SJSA1 (cell line): ENCODE measurements around the gene CLNK. TPM values are rescaled to one million over a fixed set of nuclear protein-coding genes. Genes with fewer than 3 reads are reported as not detected.

Source experiments
- DNase-seq, 2 experiments: peaks; one replicate each; pipeline ENCODE4 v3.0.0-alpha.2; 2015 to 2020; ENCODE audit warnings: low spot score in 2 of 2, low read depth in 1 of 2
- H3K27ac ChIP-seq: fragments of 250-450 bp; sonication (Bioruptor Pico); 2 replicates; pipeline ENCODE4 v1.5.1; 2020; ENCODE audit warnings: mild to moderate bottlenecking, moderate library complexity
- H3K27me3 ChIP-seq: fragments of 250-450 bp; sonication (Bioruptor Pico); replicated peaks from 2 replicates; pipeline ENCODE4 v1.5.1; 2020; ENCODE audit warnings: mild to moderate bottlenecking, moderate library complexity
- H3K36me3 ChIP-seq: fragments of 250-450 bp; sonication (Bioruptor Pico); 2 replicates; pipeline ENCODE4 v1.5.1; 2020; ENCODE audit warnings: mild to moderate bottlenecking
- H3K4me1 ChIP-seq: fragments of 250-450 bp; sonication (Bioruptor Pico); replicated peaks from 2 replicates; pipeline ENCODE4 v1.6.1; 2021; ENCODE audit warnings: mild to moderate bottlenecking
- H3K4me3 ChIP-seq: fragments of 250-450 bp; sonication (Bioruptor Pico); 2 replicates; pipeline ENCODE4 v1.5.1; 2020; ENCODE audit warnings: mild to moderate bottlenecking
- H3K9me3 ChIP-seq: fragments of 250-450 bp; sonication (Bioruptor Pico); replicated peaks from 2 replicates; pipeline ENCODE4 v1.5.1; 2020; ENCODE audit warnings: mild to moderate bottlenecking
- total RNA-seq: library from RNA; depleted of rRNA; stranded (reverse); fragments of >200 nt; shearing (Covaris generic); gene quantifications from 2 replicates; pipeline ENCODE4 v1.2.3, GENCODE V29; 2014

The CLNK gene
- total RNA-seq, 1 experiment from 2014 or later = not detected

DNA sequence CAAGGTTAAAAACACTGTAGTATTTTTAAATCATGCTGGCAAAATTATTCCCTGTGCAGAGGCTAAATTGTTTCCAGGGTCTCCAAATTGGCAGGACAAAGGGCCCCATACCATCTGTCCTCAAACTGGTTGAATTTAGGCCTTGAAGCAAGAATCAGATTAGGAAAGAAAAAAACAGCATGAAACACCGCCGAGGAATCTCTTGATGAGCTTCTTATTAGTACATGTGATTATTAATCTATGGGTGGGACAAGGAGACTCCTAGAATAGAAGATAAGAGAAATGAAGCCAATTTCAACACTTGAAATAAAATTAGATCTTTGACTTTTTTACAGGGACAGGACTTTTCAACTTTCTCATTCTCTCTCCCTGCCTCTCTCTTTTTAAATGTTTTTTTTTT is 7.1 kb upstream of the CLNK start:
- Histone ChIP-seq H3K27ac (no peak overlapping the region), H3K4me3 (no peak overlapping the region), H3K9me3 (no peaks in the 10 kb centered on the region), H3K27me3 (no peaks in the 10 kb centered on the region), H3K36me3 (no peaks in the 10 kb centered on the region), H3K4me1 (no peaks in the 10 kb centered on the region)
- no peak for DNase-seq

GRCh38 chr4:10690185-10690907 is 5.8 kb upstream of the CLNK start:
- Histone ChIP-seq H3K27me3 (no peaks in the 10 kb centered on the region), H3K4me1 (no peaks in the 10 kb centered on the region), H3K4me3 (no peak overlapping the region), H3K9me3 (no peaks in the 10 kb centered on the region), H3K27ac (no peak overlapping the region), H3K36me3 (no peaks in the 10 kb centered on the region)
- DNase-seq = no peak

GRCh38 chr4:10688846-10689245 is 4.3 kb upstream of the CLNK start:
- H3K4me1 ChIP-seq = no peaks in the 10 kb centered on the region
- no peaks in the 10 kb centered on the region for H3K27me3 ChIP-seq
- no peaks in the 10 kb centered on the region for H3K9me3 ChIP-seq
- DNase-seq = no peak
- H3K27ac ChIP-seq = no peak overlapping the region
- no peak overlapping the region for H3K4me3 ChIP-seq
- no peaks in the 10 kb centered on the region for H3K36me3 ChIP-seq

DNA sequence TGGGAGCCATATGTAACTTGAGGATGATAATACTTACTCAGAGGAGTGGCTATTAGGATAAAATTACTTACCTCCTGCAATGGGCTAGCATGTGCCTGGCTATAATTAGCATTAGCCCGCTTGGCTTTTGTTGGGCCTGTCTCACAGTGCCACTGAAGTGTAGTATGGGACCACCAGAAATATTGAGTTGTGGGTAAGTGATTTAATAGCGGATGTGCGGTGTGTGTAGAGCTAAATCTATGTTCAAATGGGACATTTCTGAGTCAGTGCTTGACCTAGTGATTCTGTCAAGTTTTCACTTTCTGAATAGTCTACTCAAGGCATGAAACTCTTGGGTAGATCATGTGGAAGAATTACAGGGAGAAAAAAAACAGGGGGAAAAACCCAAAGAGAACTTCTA is 3.5 kb upstream of the CLNK start:
- no peaks in the 10 kb centered on the region for H3K4me1 ChIP-seq
- H3K4me3 ChIP-seq = no peak overlapping the region
- no peaks in the 10 kb centered on the region for H3K9me3 ChIP-seq
- no peak for DNase-seq
- no peaks in the 10 kb centered on the region for H3K36me3 ChIP-seq
- no peaks in the 10 kb centered on the region for H3K27me3 ChIP-seq
- H3K27ac ChIP-seq = no peak overlapping the region

GRCh38 chr4:10687526-10687925 is 3.0 kb upstream of the CLNK start:
- Histone ChIP-seq H3K4me1 (no peaks in the 10 kb centered on the region), H3K36me3 (no peaks in the 10 kb centered on the region), H3K27ac (no peak overlapping the region), H3K27me3 (no peaks in the 10 kb centered on the region), H3K9me3 (no peaks in the 10 kb centered on the region), H3K4me3 (no peak overlapping the region)
- DNase-seq = no peak

DNA sequence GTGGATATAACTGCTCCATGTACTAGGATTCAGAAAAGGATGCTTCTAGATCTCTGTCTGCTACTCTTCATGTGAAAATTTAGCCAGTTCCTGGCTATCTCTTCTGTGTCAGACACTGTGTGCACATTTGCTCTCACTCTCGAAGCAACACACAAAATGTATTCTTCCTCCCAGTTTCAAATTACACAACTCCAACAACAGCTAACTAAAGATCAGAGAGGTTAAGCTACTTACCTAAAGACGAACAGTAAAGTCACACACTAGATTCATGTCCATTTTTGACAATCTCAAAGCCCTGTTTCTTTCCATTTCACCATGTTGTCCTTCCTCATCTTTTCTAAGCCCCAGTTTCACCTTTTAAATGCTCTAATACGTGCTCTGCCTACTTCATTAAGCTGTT is 2.2 kb downstream of the CLNK start:
- H3K4me3 ChIP-seq = no peak overlapping the region
- H3K4me1 ChIP-seq = no peaks in the 10 kb centered on the region
- no peaks in the 10 kb centered on the region for H3K36me3 ChIP-seq
- H3K27ac ChIP-seq = no peak overlapping the region
- H3K27me3 ChIP-seq = no peaks in the 10 kb centered on the region
- no peak for DNase-seq
- H3K9me3 ChIP-seq = no peaks in the 10 kb centered on the region

GRCh38 chr4:10677796-10678497 is 6.6 kb downstream of the CLNK start:
- Histone ChIP-seq H3K4me3 (no peak overlapping the region), H3K27ac (no peak overlapping the region), H3K4me1 (no peaks in the 10 kb centered on the region), H3K9me3 (no peaks in the 10 kb centered on the region), H3K27me3 (no peaks in the 10 kb centered on the region), H3K36me3 (no peaks in the 10 kb centered on the region)
- DNase-seq = no peak

- Histone ChIP-seq H3K27me3 (no peaks in the 10 kb centered on the region), H3K36me3 (no peaks in the 10 kb centered on the region), H3K9me3 (no peaks in the 10 kb centered on the region), H3K4me1 (no peaks in the 10 kb centered on the region), H3K4me3 (no peak overlapping the region), H3K27ac (no peak overlapping the region)
- DNase-seq = no peak
Observed at GRCh38 chr4:10673817-10674369, 10.7 kb downstream of the CLNK start.

DNA sequence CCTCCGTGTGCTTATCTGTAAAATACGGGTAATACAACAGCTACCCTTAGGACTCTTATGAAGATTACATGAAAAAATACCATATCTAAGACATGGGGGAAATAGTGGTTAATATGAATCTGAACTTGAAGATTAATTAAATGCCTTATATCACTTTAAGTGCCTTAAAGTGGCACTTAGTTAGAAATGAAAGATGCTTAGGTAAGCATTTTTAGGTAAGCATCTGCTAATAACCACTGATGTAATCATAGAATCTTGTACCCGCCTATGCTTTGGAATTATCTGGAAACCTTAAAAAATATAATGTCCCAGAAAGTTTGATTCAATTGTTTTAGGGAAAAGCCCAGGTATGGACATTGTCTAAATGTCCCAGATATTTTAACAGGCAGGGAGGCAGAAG is 12.2 kb downstream of the CLNK start:
- Histone ChIP-seq H3K36me3 (no peaks in the 10 kb centered on the region), H3K4me1 (no peaks in the 10 kb centered on the region), H3K4me3 (no peak overlapping the region), H3K9me3 (no peaks in the 10 kb centered on the region), H3K27me3 (no peaks in the 10 kb centered on the region), H3K27ac (no peak overlapping the region)
- no peak for DNase-seq

DNA sequence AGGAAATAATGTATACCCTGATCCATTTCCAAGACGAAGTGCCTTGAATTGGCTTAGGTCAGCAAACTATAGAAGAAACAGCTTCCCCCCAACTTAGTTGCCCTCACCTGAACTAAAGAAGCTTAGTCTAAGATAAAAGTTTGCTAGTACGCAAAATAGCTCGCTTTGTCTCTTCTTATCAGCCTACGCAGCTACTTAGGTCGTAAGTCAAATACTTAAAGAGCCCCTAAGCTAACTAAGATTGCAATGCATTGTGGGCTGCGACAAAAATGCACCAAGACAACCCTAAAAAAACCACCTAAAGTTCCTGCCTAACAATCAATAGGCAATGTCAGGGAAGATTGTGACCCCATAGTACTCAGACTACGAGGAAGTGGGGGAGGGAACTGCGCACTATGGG is 12.8 kb downstream of the CLNK start:
- no peak for DNase-seq
- Histone ChIP-seq H3K36me3 (no peaks in the 10 kb centered on the region), H3K4me3 (no peak overlapping the region), H3K4me1 (no peaks in the 10 kb centered on the region), H3K9me3 (no peaks in the 10 kb centered on the region), H3K27me3 (no peaks in the 10 kb centered on the region), H3K27ac (no peak overlapping the region)

GRCh38 chr4:10671366-10671765 is 13.2 kb downstream of the CLNK start:
- Histone ChIP-seq H3K4me1 (no peaks in the 10 kb centered on the region), H3K27ac (no peak overlapping the region), H3K9me3 (no peaks in the 10 kb centered on the region), H3K27me3 (no peaks in the 10 kb centered on the region), H3K4me3 (no peak overlapping the region), H3K36me3 (no peaks in the 10 kb centered on the region)
- no peak for DNase-seq

- H3K36me3 ChIP-seq = no peaks in the 10 kb centered on the region
- H3K4me3 ChIP-seq = no peak overlapping the region
- no peaks in the 10 kb centered on the region for H3K9me3 ChIP-seq
- H3K27ac ChIP-seq = no peak overlapping the region
- no peaks in the 10 kb centered on the region for H3K27me3 ChIP-seq
- no peaks in the 10 kb centered on the region for H3K4me1 ChIP-seq
- no peak for DNase-seq
Observed at GRCh38 chr4:10670321-10670720, 14.2 kb downstream of the CLNK start.

DNA sequence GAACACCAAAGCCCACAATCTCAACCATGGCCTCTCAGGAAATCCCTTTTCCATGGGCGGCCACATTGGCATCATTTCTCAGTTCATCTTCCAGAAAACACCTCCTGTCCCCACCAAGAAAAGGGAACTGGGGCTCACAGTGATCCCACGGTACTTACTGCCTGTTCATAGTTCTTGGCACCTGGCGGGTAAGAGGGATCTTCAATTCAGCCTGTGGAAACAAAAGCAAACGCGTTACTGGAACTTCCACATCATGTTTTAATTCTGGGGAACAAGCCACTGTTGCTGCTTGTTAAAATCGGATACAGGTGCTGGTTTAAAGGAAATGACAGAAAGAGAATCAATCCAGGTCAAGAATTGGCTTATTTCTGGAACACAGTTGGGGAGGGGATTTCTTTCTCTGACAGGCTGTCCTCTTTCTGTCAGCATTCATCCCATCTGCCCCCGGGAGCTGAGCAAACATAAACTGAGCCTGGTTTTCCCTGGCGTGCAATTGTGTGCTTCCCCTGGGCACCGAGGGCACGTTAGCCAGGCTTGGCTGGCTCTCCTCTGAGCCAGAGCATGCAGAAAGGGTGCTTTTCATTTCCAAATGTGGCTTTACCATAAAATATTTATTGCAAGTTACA is 16.8 kb downstream of the CLNK start:
- Histone ChIP-seq H3K4me3 (no peak overlapping the region), H3K27me3 (no peaks in the 10 kb centered on the region), H3K27ac (no peak overlapping the region), H3K36me3 (no peaks in the 10 kb centered on the region), H3K9me3 (no peaks in the 10 kb centered on the region), H3K4me1 (no peaks in the 10 kb centered on the region)
- DNase-seq = no peak

DNA sequence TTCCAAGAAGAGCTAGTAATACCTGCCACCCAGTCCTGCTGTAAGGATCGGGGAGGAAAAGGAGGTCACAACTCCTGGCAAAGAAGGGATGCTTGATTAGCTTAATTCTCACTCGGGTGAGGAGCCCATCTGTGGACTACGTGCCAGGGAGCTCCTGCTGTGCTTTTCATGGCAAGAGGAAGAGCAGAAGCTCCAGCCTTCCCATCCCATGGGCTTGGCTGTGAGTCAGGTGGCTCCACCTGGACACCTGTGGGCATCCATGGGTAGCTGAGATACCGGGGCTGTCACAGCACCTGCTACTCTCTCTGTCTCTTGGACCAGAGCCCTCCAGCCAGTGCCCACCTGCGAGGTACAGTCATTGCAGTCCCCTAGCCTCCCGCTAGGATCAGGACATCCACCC is 18.0 kb downstream of the CLNK start:
- no peak overlapping the region for H3K27ac ChIP-seq
- no peaks in the 10 kb centered on the region for H3K27me3 ChIP-seq

More for the DNA sequence above, 18.0 kb downstream of the CLNK start:
- H3K4me1 ChIP-seq = no peaks in the 10 kb centered on the region
- H3K36me3 ChIP-seq = no peaks in the 10 kb centered on the region
- no peaks in the 10 kb centered on the region for H3K9me3 ChIP-seq
- DNase-seq = no peak
- no peak overlapping the region for H3K4me3 ChIP-seq
